ENCODE data around the gene CENPVL1.

DNA sequence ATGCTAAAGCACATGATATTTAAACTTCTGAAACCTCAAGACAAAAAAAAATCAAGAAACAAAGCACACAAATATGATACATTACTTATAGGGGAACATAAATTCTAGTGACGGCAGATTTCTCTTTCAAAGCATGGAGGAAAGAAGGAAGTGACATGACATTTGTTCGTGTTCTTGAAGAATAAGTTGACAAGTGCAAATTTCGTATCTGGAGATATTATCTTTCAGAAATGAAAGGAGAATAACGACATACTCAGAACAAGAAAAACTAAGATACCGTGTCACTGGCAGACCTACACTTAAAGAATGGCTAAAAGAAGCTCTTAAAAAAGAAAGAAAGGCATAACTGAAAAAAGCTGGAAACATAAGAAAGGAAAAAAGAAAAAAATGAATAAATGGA, 44.3 kb upstream of the CENPVL1 start:
- TF ChIP-seq, protein P1, sequence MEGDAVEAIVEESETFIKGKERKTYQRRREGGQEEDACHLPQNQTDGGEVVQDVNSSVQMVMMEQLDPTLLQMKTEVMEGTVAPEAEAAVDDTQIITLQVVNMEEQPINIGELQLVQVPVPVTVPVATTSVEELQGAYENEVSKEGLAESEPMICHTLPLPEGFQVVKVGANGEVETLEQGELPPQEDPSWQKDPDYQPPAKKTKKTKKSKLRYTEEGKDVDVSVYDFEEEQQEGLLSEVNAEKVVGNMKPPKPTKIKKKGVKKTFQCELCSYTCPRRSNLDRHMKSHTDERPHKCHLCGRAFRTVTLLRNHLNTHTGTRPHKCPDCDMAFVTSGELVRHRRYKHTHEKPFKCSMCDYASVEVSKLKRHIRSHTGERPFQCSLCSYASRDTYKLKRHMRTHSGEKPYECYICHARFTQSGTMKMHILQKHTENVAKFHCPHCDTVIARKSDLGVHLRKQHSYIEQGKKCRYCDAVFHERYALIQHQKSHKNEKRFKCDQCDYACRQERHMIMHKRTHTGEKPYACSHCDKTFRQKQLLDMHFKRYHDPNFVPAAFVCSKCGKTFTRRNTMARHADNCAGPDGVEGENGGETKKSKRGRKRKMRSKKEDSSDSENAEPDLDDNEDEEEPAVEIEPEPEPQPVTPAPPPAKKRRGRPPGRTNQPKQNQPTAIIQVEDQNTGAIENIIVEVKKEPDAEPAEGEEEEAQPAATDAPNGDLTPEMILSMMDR (IDR thresholded peaks at IDR 0.05): no peak
- TF ChIP-seq POLR2A (IDR thresholded peaks at IDR 0.05): no peak
